C4-2B (cell line): Measurements from ENCODE around the gene GPR62.

ENCODE experiments used
- H3K27ac ChIP-seq: fragments of 450-650 bp; 2 replicates; pipeline ENCODE4 v1.5.1; 2017
- CTCF ChIP-seq: fragments of 450-650 bp; conservative IDR thresholded peaks from 2 replicates; pipeline ENCODE4 v1.5.1; 2017; ENCODE audit warnings: mild to moderate bottlenecking
- ZFX ChIP-seq: fragments of 450-650 bp; IDR thresholded peaks from 2 replicates; pipeline ENCODE4 v1.6.1; 2017

Gene GPR62

GRCh38 chr3:51954105-51954504 lies 1.1 kb upstream of the GPR62 start:
- no peak overlapping the region for H3K27ac ChIP-seq
- TF ChIP-seq CTCF (no peak), ZFX (no peak)

- TF ChIP-seq CTCF (no peak), ZFX (no peak)
- no peak overlapping the region for H3K27ac ChIP-seq
These were observed 468 bp upstream of the GPR62 start for GRCh38 chr3:51954713-51955112.

GRCh38 chr3:51955893-51956770 lies 951 bp downstream of the GPR62 start:
- no peak overlapping the region for H3K27ac ChIP-seq
- TF ChIP-seq CTCF, result no peak
- TF ChIP-seq ZFX, result no peak

GRCh38 chr3:51957520-51958205 lies 2.5 kb downstream of the GPR62 start:
- no peak overlapping the region for H3K27ac ChIP-seq
- TF ChIP-seq CTCF, result no peak

- TF ChIP-seq ZFX, result no peak
- TF ChIP-seq CTCF, result no peak
- H3K27ac ChIP-seq, result no peak overlapping the region
These were observed 3.7 kb downstream of the GPR62 start for GRCh38 chr3:51958603-51959521.

GRCh38 chr3:51959651-51960050 lies 4.5 kb downstream of the GPR62 start:
- TF ChIP-seq ZFX, result no peak
- no peak for TF ChIP-seq CTCF
- H3K27ac ChIP-seq, result no peak overlapping the region
